SU-DHL-6 (cell line): Measurements from ENCODE around the gene MEIOC.

Experiments
- CTCF ChIP-seq: fragments of 200-600 bp; sonication (generic); IDR thresholded peaks from one replicate; pipeline ENCODE4 v1.5.1; 2017; ENCODE audit warnings: antibody characterized with exemption, mild to moderate bottlenecking, low read length, moderate library complexity; ENCODE audit not compliant: insufficient read depth, poor library complexity, severe bottlenecking
- EZH2phosphoT487 ChIP-seq: fragments of 200-600 bp; sonication (generic), shearing (Covaris generic); conservative IDR thresholded peaks from 2 replicates; pipeline ENCODE4 v1.6.1; 2018; ENCODE audit warnings: mild to moderate bottlenecking, antibody characterized with exemption, low read length, moderate library complexity, mixed read lengths

GRCh38 chr17:44610871-44611270 lies 45.4 kb upstream of the MEIOC start:
- TF ChIP-seq CTCF (no peak), EZH2phosphoT487 (no peak)
